HG03196 (cell line): ENCODE measurements around the gene TMEM179B.

Experiments used
- ATAC-seq: cut with Tn5 transposase; IDR thresholded peaks from one replicate; pipeline ENCODE4 v1.9.1; 2021; ENCODE audit not compliant: unreplicated experiment

The TMEM179B gene

GRCh38 chr11:62831520-62832335 lies 44.5 kb downstream of the TMEM179B start, which contains the start of gene STX5:
STX5 (minus strand) TSS chr11:62832051; CDS start chr11:62831243, 808 bp downstream.
- ATAC-seq: peak; percentile 75

GRCh38 chr11:62832336-62833234 lies 45.4 kb downstream of the TMEM179B start, which contains the start of gene TEX54:
TEX54 (minus strand) TSS chr11:62832841.
- ATAC-seq: no peak

- ATAC-seq: no peak
These were observed 48.1 kb downstream of the TMEM179B start for GRCh38 chr11:62835336-62835735.

GRCh38 chr11:62839050-62839945 lies 52.1 kb downstream of the TMEM179B start, which contains the start of gene WDR74:
WDR74 (minus strand) TSS chr11:62839590; CDS start chr11:62839570, 20 bp downstream.
- peak; percentile 48 for ATAC-seq
